ENCODE measurements around the gene SYNPO.

SYNPO gene

GRCh38 chr5:150609843-150610584, 30.4 kb upstream of the SYNPO start:
- DNase-seq = no peak

- no peak for DNase-seq
These were observed 29.4 kb upstream of the SYNPO start for GRCh38 chr5:150611026-150611425.

DNA sequence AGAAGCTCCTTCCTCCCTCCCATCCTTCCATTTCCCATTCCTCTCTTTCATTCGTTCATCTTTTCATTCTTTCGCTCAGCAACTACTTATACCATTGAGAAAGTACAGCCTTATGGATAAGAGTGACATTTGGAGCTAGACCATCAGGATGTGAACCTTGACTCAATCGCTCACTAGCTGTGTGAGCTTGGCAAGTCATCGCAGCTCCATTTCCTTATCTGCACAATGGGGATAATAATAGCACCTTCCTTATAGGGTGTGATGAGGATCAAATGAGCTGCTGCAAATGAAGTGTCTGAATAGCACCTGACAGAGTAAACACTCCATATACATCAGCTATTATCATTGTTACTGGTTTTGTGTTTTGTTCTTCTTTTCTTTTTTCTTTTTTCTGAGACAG, 28.1 kb upstream of the SYNPO start:
- peak; percentile 53 for DNase-seq

- DNase-seq = peak; percentile 53
These were observed 27.4 kb upstream of the SYNPO start for GRCh38 chr5:150612905-150613670.

DNA sequence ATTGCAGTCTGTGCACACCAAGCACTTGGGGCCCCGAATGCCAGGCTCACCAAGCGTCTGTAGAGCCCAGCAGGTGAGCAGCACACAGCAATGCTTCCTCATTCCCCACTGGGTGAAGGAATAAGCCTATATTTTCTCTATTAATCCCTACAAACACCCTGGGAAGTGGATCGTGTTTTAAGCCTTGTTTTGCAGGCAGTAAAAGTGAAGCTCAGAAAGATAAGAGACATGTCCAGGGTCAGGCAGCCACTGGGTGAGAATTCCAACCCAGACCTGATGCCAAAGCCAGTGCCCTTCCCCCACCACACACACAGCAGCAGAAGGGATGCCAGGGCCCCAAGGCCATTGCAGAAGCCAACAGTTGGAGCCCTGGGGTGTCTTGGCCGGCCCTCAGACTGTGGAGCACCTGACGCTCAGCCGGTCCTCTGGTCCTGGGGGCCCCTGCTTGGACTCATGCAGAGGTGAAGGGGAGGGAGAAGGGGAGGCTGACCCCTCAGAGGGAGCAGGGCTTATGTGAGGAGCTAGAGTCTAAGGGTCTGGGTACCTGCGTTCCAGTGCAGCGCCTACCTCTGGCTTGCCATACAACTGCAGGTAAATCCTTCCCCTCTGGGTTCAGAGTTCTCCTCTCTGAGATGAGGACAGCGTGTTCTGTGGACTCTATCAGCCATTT, 26.3 kb upstream of the SYNPO start:
- DNase-seq = no peak

- DNase-seq = no peak
These were observed 25.8 kb upstream of the SYNPO start for GRCh38 chr5:150614661-150615060.

DNA sequence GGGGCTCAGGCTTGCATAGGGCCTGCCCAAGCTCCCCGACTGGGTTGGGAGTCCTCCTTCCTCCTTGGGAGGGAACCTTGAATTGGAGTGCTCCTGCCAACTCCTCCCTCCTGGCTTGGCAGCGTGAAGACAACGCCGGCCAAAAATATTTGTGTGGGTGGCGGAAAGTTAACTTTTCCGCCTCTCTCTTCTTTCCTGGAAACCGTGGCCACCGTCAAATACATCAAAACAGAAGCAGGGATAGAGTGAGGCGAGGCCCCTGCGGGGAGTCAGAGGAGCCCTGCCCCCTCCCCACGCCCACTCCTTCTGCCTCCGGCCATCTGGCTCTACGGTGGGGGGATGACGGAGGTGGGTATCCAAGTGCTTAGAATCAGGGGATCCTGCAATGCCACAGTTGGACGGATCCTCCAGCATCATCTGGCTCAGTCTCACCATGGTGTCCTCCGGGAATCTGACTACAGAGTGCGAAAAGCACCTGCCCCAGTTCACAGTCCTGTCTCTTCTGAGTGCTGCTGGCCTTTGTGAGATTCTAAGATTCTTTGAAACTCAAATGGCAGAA, 25.2 kb upstream of the SYNPO start:
- DNase-seq = no peak

- peak; percentile 51 for DNase-seq
These were observed 24.4 kb upstream of the SYNPO start for GRCh38 chr5:150616024-150616470.

GRCh38 chr5:150616506-150616905, 24.0 kb upstream of the SYNPO start:
- DNase-seq = peak; percentile 35

DNA sequence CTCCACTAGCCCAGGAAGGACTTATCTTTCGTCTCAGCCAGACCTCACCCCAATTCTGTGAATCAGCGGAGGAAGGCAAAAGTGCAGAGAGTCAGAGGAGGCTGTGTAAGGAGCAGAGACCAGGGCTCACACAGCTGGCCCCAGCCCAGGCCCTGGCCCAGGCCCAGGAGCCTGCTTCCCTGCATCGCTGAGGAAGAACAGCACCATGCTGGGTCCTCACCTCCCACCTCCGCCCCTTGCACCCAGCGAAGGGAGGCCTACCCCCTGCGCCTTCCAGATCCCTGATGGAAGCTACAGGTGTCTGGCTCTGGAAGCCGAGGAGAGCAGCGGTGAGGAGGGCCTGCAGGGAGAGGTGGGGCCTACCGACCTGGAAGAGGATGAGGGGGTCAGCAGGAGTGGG, 22.3 kb upstream of the SYNPO start:
- DNase-seq = no peak

GRCh38 chr5:150618588-150619281, 21.7 kb upstream of the SYNPO start:
- DNase-seq = no peak

- no peak for DNase-seq
These were observed 20.9 kb upstream of the SYNPO start for GRCh38 chr5:150619359-150620230.

GRCh38 chr5:150621301-150621700, 19.2 kb upstream of the SYNPO start:
- DNase-seq = no peak

GRCh38 chr5:150622157-150622556, 18.3 kb upstream of the SYNPO start:
- no peak for DNase-seq

DNA sequence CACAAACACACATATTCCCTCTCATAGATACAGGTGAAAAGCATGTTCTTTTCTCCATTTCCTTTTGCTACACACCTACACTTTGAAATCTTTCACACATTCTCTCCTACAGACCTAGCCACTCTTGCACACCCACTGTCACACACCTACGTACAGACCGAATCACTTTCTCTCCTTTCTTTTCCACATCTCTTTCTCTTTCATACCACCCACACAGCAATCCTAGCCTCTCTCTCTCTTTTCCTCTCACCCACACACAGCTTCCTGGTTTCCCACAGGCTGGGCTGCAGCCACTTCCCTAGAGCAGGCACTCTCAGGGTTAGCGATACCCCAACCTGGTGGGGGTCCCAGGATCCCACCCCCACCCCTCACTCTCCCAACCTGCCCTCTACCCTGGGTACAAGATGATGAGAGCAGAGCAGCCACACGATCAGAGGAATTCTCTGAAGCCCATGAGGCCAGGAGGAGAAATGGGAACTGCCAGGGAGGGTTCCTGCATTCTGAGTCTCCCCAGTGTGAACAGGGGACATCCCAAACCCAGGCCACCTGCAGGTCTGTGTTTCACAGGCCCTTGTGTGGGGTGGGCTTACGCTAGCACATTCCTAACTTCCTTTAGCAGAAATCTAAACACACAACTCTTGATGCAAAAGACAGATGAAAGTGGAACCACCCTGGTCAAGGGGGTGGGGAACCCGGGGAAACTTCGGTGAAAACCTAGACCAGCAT, 17.1 kb upstream of the SYNPO start:
- no peak for DNase-seq

- no peak for DNase-seq
These were observed 16.6 kb upstream of the SYNPO start for GRCh38 chr5:150623878-150624216.

DNA sequence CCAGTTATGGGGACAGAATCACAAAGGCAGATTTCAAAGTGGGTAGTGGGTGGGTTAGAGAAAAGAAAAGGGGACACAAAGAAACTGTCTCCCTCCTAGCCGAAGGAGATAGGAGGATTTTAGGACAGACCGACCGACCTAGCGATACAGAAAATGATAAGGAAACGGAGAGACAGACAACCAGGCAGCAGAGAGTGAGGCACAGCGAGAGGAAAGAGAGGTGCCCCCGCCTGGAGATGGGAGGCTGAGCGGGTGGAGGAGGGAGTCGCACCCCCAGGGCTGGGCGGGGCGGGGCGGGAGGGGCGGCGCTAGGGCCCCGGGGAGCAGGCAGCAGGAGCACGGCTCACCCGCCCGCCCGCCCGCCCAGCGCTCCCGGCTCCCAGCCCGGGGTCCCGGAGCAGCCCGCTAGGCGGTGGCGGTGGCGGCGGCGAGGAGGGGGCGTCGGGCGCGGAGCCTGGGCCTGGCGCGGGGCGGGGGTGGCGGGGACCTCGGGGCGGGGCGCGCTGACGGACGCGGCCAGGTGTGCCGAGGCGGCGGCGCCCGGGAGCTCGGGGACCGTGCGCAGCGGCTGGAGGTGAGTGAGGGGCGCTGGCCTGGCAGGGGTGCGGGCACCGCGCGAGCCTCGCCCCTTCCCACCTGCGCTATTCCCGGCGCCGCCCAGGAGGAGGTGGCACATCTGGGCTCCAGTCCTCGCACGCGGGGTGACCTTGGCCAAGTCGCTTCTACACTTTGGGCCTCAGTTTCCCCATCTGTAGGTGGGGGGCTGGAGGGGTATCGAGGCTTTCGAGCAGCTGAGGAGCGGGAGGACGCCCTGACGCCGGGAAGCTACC, 15.9 kb upstream of the SYNPO start:
- DNase-seq = no peak

- DNase-seq = no peak
These were observed 15.3 kb upstream of the SYNPO start for GRCh38 chr5:150625164-150625535.

DNA sequence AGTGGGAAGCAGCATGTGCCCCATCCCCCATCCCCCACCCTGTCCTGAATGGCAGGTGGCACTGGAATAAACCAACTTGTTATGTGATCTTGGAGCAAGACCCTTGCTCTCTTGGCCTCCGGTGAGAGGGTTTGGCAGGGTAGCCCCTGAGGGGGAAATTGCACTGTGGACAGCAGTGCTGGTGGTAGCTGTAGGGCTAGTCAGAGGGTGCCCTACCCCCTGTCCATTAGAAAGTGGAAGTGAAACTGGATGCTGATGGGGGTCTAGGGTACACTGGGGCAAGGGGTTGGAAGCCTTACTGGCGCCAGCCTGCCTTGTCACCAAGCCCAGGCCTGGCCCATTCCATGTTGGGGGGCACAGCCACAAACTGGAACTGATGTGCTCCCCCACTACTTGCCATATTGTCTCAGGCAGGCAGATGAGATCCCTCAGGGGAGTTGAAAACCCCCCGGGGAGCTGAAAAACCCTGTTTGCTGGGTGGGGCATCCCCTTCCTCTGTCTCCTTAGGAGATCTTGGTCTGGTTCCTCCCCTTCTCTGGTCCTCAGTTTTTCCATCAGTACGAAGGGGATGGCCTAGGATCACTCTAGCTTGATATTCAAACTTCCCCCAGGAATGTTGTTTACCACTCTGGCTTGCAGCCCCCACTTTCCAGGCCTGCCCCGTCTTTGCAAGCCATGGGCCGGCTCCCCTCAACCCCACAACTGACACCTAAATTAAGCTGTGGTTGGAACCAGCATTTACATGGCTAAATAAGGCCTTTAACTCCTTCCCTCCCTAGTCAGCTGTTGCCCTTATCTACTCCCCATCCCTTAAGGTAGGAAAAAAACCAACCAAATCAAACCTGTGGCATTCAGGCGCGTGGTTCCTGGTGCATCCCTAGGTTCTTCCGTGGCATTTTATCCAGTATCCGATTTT, 14.4 kb upstream of the SYNPO start:
- DNase-seq = no peak

Data from NCI-H2029 treated with DMSO at 0.1 percent for 48 hours (cell line).